CD4-positive, alpha-beta T cell treated with Interleukin-15 for 1 hour (primary cell): ENCODE measurements around the gene CD37.

Source experiments
- DNase-seq: peaks from one replicate; pipeline ENCODE4 v3.0.0-alpha.2; 2020

The CD37 gene

GRCh38 chr19:49383599-49383998 lies 48.4 kb downstream of the CD37 start:
- no peak for DNase-seq

GRCh38 chr19:49387936-49388372 lies 52.7 kb downstream of the CD37 start, which contains the start of gene KASH5:
TSS of gene KASH5 (plus strand) at chr19:49388249. CDS start at chr19:49390884, 2,635 bp downstream.
- DNase-seq, result peak; percentile 92

- DNase-seq, result no peak
Measured at GRCh38 chr19:49389406-49389805, 54.2 kb downstream of the CD37 start.
